Suprapubic skin (tissue), 4 donors: ENCODE results near the gene DSN1.

Source experiments
- EP300 ChIP-seq: sonication (generic); formaldehyde crosslinking; IDR thresholded peaks from one replicate; pipeline ENCODE4 v1.6.1; 2017; ENCODE audit warnings: antibody characterized with exemption
- POLR2A ChIP-seq, 2 donors: fragments of 450-650 bp; IDR thresholded peaks; one replicate each; pipeline ENCODE4 v1.6.1; 2017; ENCODE audit warnings: antibody characterized with exemption in 2 of 2, mild to moderate bottlenecking in 2 of 2, moderate library complexity in 2 of 2
- POLR2AphosphoS5 ChIP-seq, 3 donors: sonication (generic); formaldehyde crosslinking; IDR thresholded peaks; one replicate each; pipeline ENCODE4 v1.6.1; 2017; ENCODE audit warnings: antibody characterized with exemption in 3 of 3
- TF ChIP-seq, protein P1 (sequence below), 2 donors: fragments of 200-600 bp in 1 of 2; fragments of 450-650 bp in 1 of 2; sonication (generic) in 1 of 2; IDR thresholded peaks; one replicate each; pipeline ENCODE4 v1.5.1; 2016 to 2019; ENCODE audit warnings: antibody characterized with exemption in 2 of 2, mild to moderate bottlenecking in 1 of 2, moderate library complexity in 1 of 2

DNA sequence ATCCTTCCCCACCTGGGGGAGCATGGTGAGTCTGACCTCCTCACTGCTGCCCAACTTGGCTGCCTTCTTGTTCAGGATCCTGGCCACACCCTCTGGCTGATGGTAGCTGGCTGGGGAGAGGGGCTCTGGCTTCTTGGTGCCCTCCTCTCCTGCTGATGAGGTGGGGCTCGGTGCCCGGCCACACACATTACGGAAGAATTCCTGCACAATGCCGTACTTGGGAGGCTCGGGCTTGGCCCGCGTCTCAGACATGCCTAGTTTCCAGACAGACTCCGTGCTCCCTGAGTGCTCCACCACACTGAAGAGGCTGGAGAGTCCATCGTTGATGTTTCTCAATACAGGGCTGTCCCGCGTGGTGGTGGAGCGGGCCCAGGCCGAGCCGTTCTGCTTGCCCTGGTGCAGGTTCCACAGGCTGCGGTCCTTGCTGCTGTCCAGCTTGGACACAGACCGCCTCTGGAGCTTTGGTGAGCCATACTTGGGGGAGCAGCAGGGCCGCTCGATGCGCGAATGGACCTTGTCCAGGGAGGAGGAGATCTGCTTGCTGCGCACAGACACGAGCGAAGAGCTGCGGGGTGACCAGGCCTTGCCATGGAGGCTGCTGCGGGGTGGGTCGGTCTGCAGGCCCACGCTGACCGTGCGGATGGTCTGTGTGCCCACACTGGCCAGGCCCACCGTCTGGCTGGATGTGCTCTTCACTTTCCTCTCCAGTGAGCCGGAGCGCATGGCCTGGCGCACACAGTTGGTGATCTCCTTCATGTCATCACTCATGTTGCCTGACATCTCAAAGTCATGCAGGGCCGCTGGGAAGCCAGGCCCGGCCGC is 19.9 kb upstream of the DSN1 start:
- no peak for TF ChIP-seq POLR2A (IDR thresholded peaks at IDR 0.05)
- TF ChIP-seq POLR2AphosphoS5 (IDR thresholded peaks at IDR 0.05) = no peak
- TF ChIP-seq, protein P1, sequence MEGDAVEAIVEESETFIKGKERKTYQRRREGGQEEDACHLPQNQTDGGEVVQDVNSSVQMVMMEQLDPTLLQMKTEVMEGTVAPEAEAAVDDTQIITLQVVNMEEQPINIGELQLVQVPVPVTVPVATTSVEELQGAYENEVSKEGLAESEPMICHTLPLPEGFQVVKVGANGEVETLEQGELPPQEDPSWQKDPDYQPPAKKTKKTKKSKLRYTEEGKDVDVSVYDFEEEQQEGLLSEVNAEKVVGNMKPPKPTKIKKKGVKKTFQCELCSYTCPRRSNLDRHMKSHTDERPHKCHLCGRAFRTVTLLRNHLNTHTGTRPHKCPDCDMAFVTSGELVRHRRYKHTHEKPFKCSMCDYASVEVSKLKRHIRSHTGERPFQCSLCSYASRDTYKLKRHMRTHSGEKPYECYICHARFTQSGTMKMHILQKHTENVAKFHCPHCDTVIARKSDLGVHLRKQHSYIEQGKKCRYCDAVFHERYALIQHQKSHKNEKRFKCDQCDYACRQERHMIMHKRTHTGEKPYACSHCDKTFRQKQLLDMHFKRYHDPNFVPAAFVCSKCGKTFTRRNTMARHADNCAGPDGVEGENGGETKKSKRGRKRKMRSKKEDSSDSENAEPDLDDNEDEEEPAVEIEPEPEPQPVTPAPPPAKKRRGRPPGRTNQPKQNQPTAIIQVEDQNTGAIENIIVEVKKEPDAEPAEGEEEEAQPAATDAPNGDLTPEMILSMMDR (IDR thresholded peaks at IDR 0.05) = no peak
- no peak for TF ChIP-seq EP300
